ENCODE measurements around the gene PPP2CA.
A peak's percentile ranks its signal among the peaks of the same experiment; 100 is the strongest.
"Not testable (repeated sequence)": the region's sequence is repeated elsewhere in the genome, so short reads cannot be mapped to it uniquely, and the experiment has no call there.

Gene PPP2CA

DNA sequence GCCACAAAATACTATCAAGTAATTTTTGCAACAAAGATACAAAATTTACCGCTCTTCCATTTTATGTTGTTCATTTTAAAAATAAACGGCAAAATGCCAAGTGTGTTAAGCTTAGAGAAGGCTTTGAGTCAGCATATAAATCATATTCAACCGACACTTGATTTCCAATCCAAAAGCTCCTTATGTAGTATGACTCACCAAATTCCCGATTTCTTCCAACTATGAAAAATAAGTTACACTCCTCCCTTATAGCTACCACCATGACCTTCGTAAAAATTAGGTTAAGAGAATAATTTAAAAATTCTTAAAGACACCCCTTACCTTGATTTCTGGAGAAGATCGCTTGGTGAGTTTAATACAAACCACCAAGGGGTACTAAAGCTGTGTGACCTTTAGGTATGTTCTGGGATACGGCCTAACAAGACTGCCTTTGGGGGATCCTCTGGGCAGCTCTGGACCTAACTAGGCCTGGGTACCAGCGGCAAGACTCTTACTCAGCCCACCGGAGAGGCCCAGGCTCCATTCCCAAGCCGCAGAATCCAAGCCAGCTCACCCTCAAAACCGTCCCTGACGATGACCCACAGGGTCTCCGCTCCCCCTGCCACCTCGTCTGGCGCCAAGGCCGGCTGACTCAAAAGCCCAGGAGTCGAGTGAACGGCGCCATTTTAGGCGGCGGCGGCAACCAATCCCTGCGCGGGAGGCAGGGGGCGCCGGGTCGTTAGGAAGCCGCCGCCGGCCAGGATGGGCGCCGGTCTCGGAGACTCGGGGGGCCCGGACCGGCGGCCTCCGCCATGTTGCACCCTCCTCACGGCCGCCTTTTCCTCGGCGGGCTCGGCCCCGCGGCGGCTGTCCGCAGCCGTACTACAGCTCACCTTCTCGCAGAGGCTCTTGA, 739 bp downstream of the PPP2CA start:
- peaks cover 55% of the 10 kb centered on the region for H3K4me1 Mint-ChIP-seq
- H3K27me3 Mint-ChIP-seq, result no peaks in the 10 kb centered on the region
- H3K27ac Mint-ChIP-seq, result peak overlapping the region; percentile 100
- H3K4me3 Mint-ChIP-seq, result peak overlapping the region; percentile 77 to 99
- DNase-seq (peak; percentile 74 to 77), ATAC-seq (peak; percentile 58)
- no peaks in the 10 kb centered on the region for H3K9me3 Mint-ChIP-seq

DNA sequence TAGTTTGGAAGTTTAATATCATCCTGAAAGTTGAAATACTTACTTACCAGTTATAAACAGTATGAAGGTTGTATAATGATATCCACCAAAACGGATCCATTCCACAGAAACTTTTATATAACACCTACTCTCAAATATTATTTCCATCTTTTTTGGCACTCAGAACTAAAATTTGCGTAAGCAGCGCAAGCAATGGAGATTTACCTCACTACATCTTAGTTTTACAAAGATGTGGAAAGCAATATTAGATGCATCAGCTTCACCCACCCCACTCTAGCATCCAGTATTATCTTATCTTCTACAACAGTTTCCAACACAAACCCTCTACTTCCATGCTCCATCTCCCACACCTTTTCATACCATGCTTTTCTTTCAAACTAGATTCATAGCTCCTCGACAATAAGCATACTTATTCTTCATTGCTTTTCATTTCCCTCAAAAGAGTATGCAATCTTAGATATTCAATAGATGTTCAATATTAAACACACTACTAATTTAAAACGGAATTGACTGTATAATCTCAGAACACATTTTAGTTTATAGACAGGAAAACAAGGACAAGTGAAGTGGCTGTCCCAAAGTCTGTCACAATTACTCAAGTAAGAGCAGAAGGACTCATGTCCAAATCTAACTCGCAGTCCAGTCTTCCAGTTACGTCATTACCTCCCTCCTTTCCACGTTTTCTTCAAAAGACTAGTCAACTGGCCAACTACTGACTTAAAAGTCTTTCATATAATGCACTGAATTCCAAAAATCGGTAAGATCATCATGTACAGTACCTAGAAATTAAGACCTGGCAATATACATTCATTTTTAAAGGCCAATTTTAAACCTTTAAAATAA, 2.2 kb downstream of the PPP2CA start:
- peaks cover 70% of the 10 kb centered on the region for H3K4me1 Mint-ChIP-seq
- H3K27me3 Mint-ChIP-seq, result no peaks in the 10 kb centered on the region
- H3K9me3 Mint-ChIP-seq, result no peaks in the 10 kb centered on the region
- H3K4me3 Mint-ChIP-seq, result peak overlapping the region; percentile 77 to 99
- ATAC-seq (no peak), DNase-seq (no peak)
- peak overlapping the region; percentile 13 to 100 for H3K27ac Mint-ChIP-seq

DNA sequence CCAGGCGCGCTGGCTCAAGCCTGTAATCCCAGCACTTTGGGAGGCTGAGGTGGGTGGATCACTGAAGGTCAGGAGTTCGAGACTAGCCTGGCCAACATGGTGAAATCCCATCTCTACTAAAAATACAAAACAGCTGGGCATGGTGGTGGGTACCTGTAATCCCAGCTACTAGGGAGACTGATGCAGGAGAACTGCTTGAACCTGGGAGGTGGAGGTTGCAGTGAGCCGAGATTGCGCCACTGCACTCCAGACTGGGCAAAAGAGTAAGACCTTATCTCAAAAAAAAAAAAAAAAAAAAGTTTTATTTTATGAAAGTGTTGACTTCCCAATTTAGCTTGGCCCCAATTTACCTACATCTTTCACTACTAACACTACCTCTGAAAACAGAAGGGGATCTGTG, 4.2 kb downstream of the PPP2CA start:
- not testable (repeated sequence) for ATAC-seq, H3K9me3 Mint-ChIP-seq, H3K27me3 Mint-ChIP-seq, DNase-seq
- Mint-ChIP-seq H3K27ac (peak overlapping the region in 1 of 2 donors; percentile 88), H3K4me3 (peak overlapping the region; percentile 48 to 77), H3K4me1 (peaks cover 68% of the 10 kb centered on the region)

DNA sequence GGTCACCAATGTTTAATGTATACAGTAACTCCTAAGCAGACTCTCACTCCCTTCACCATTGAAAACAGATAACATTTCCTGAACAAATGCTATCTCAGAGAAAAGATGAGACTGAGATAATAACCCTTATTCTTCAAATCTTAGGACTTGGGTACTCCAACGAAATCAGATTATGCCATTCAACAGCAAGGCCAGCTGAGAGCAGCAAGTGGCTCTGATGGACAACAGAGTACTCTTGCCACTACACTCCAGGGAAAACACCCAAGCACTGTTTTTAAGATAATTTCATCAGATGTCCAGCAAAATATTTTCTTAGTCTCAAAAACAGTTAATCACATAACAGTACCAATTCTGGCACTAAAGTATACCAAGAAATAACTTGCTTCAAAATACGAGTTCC, 10.1 kb downstream of the PPP2CA start:
- DNase-seq (no peak), ATAC-seq (no peak)
- H3K4me3 Mint-ChIP-seq, result no peak overlapping the region
- no peaks in the 10 kb centered on the region for H3K27me3 Mint-ChIP-seq
- H3K4me1 Mint-ChIP-seq, result peaks cover 68% of the 10 kb centered on the region
- no peak overlapping the region for H3K27ac Mint-ChIP-seq
- H3K9me3 Mint-ChIP-seq, result no peaks in the 10 kb centered on the region

DNA sequence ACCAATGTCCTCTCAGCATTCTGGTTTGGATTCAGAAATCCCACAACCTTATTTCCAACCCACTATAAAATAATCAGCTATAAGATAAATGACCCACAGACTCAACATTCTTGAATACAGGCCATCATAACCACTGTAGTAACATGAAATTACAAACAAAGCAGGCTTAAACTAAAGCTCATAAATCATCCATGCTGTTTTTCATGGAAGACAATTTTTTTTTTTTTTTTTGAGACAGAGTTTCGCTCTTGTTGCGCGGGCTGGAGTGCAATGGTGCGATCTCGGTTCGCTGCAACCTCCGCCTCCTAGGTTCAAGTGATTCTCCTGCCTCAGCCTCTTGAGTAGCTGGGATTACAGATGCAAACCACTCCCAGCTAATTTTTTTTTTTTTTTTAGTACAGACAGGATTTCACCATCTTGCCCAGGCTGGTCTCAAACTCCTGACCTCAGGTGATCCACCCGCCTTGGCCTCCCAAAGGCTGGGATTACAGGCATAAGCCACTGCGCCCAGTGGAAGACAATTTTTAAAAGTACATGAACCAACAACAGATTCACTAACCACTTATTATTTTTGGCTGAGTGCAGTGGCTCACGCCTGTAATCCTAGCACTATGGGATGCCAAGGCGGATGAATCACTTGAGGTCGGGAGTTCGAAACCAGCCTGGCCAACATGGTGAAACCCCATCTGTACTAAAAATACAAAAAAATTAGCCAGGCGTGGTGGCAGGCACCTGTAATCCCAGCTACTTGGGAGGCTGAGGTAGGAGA, 14.4 kb downstream of the PPP2CA start:
- not testable (repeated sequence) for H3K27ac Mint-ChIP-seq

DNA sequence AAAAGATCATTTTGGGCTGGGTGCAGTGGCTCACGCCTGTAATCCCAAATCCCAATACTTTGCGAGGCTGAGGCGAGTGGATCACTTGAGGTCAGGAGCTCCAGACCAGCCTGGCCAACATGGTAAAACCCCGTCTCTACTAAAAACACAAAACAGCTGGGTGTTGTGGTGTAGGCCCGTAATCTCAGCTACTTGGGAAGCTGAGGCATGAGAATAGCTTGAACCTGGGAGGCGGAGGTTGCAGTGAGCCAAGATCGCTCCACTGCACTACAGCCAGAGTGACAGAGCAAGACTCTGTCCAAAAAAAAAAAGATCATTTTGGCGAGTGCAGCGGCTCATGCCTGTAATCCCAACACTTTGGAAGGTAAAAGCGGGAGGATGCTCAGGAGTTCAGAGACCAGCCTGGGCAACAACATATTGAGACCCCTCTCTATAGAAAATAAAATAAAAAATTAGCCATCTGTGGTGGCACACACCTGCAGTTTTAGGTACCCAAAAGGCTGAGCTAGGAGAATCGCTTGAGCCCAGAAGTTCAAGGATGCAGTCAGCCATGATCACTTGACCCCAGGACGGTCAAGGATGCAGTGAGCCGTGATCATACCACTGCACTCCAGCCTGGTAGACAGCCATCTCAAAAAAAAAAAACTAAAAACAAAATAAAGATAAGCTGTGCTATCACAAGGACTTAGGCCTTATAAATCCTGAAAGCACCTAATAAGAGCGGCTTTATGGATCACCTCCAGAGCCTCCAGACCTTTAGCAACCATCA, 16.2 kb downstream of the PPP2CA start:
- ATAC-seq, result no peak
- H3K27me3 Mint-ChIP-seq, result no peaks in the 10 kb centered on the region

More for the DNA sequence above, 14.4 kb downstream of the PPP2CA start:
- not testable (repeated sequence) for ATAC-seq, DNase-seq, H3K4me3 Mint-ChIP-seq, H3K27me3 Mint-ChIP-seq, H3K9me3 Mint-ChIP-seq
- H3K4me1 Mint-ChIP-seq, result peaks cover 49% of the 10 kb centered on the region

DNA sequence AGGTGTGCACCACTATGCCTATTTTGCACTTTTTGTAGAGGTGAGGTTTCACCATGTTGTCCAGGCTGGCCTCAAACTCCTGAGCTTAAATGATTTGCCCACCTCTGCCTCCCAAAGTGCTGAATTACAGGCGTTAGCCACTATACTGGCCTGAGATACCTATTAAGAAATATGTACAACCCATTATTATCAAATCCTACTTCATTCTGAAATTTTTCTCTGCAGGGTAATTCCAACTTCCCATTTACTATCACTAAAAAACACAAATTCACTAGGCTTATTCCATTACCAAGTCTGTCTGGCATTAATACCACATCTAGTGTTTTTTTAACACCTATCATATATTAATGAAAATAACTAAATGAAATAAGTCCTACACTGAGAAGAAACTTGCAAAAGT, 18.2 kb downstream of the PPP2CA start:
- no peak overlapping the region for H3K4me3 Mint-ChIP-seq
- peak overlapping the region; percentile 42 to 81 for H3K27ac Mint-ChIP-seq
- ATAC-seq, result no peak
- H3K9me3 Mint-ChIP-seq, result no peaks in the 10 kb centered on the region
- no peaks in the 10 kb centered on the region for H3K27me3 Mint-ChIP-seq
- H3K4me1 Mint-ChIP-seq, result peaks cover 33% of the 10 kb centered on the region
- DNase-seq, result no peak

More for the DNA sequence above, 16.2 kb downstream of the PPP2CA start:
- Mint-ChIP-seq H3K4me1 (peaks cover 43% of the 10 kb centered on the region), H3K4me3 (no peak overlapping the region), H3K27ac (no peak overlapping the region), H3K9me3 (no peaks in the 10 kb centered on the region)
- DNase-seq, result no peak

DNA sequence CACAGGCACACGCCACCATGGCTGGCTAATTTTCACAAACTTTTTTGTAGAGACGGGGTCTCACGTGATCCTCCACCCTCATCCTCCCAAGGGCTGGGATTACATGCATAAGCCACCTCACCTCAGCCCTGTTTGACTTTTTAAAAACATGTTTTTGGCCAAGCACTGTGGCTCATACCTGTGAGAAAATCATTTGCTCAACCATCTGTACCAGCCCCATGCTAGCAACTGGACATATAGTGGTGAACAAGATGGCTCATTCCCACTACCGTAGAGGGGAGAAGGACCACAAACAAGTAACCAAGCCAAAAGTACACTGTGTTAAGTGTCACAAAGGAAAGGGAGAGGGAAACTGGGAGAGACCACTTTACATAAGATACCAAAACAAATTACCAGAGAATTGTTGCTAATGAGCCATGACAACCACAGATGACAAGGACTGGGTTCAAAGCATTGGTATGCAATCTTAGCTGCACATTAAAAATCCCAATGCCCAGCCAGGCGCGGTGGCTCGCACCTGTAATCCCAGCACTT, 19.2 kb downstream of the PPP2CA start:
- ATAC-seq (no peak), DNase-seq (no peak)
- H3K4me1 Mint-ChIP-seq, result peaks cover 26% of the 10 kb centered on the region
- no peak overlapping the region for H3K27ac Mint-ChIP-seq
- no peak overlapping the region for H3K4me3 Mint-ChIP-seq
- no peaks in the 10 kb centered on the region for H3K9me3 Mint-ChIP-seq
- no peaks in the 10 kb centered on the region for H3K27me3 Mint-ChIP-seq

DNA sequence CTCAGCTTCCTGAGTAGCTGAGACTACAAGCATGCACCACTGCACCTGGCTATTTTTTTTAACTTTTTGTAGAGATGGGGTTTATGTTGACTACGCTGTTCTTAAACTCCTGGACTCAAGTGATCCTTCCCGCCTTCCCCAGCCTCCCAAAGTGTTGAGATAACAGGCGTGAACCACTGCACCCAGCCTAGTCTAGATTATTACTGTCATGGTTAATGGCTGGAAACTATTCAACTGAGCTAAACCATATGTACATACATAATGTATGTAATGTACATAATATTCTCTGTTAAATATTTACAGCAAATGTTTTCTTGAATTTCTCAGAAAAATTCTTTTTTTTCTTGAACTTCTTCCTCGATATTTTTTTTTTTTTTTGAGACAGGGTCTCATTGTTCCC, 21.3 kb downstream of the PPP2CA start:
- Mint-ChIP-seq H3K9me3 (no peaks in the 10 kb centered on the region), H3K27me3 (no peaks in the 10 kb centered on the region), H3K4me1 (peaks cover 13% of the 10 kb centered on the region), H3K4me3 (no peak overlapping the region), H3K27ac (no peak overlapping the region)
- ATAC-seq (no peak), DNase-seq (no peak)

DNA sequence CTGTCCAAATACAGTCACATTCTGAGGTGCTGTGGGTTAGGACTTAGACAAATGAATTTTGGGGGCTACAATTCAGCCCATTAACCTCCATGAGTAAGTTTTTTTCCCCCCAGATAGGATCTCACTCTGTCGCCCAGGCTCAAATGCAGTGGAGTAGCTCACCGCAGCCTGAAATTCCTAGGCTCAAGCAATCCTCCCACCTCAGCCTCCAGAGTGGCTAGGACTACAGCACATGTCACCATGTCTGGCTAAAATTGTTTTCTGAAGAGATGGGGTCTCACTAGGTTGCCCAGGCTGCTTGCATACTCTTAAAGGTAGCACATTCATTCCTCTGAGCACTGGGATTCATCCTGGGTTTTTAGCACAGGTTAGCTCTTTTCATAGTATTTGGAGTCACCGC, 22.2 kb downstream of the PPP2CA start:
- no peak overlapping the region for H3K27ac Mint-ChIP-seq
- peaks cover 5% of the 10 kb centered on the region for H3K4me1 Mint-ChIP-seq
- ATAC-seq (no peak), DNase-seq (no peak)
- no peaks in the 10 kb centered on the region for H3K9me3 Mint-ChIP-seq
- no peaks in the 10 kb centered on the region for H3K27me3 Mint-ChIP-seq
- H3K4me3 Mint-ChIP-seq, result no peak overlapping the region

DNA sequence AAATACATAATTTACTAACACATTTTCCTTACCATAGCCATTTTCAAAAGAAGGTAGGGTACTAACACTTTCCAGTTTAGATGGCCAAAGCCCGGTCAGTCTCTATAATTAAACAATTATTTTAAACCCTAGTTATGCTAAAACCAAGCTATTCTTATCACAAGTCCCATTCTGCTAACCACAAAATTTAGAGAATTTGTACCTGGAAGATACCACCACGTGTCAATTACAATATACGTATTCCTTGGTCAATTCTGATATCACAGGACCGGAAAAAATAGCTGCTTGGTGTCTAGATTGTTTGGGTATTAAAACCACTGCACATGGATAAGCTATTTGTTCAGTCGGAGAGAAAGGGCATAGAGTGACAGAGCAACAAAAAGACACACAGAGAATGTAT, 30.2 kb downstream of the PPP2CA start:
- Mint-ChIP-seq H3K27ac (no peak overlapping the region), H3K4me3 (no peak overlapping the region), H3K27me3 (no peaks in the 10 kb centered on the region), H3K9me3 (no peaks in the 10 kb centered on the region), H3K4me1 (no peaks in the 10 kb centered on the region)
- DNase-seq, result no peak
- ATAC-seq, result no peak

DNA sequence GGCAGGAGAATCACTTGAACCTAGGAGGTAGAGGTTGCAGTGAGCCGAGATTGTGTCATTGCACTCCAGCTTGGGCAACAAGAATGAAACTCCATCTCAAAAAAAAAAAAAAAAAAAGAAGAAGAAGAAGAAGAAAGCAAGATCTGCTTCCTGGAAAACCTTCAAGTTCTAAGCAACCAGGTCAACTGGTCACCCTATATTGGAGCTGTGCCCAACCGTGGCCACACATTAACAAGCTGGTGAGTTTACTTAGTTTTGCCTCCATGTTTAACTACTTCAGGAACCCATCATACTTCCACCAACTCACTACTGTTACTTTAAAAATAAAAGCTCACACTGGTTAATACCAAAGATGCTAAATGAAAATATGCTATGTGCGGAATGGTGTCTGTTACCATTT, 36.8 kb downstream of the PPP2CA start:
- Mint-ChIP-seq H3K27me3 (no peaks in the 10 kb centered on the region), H3K4me3 (no peak overlapping the region), H3K4me1 (no peaks in the 10 kb centered on the region), H3K27ac (no peak overlapping the region), H3K9me3 (no peaks in the 10 kb centered on the region)
- ATAC-seq (no peak), DNase-seq (no peak)

DNA sequence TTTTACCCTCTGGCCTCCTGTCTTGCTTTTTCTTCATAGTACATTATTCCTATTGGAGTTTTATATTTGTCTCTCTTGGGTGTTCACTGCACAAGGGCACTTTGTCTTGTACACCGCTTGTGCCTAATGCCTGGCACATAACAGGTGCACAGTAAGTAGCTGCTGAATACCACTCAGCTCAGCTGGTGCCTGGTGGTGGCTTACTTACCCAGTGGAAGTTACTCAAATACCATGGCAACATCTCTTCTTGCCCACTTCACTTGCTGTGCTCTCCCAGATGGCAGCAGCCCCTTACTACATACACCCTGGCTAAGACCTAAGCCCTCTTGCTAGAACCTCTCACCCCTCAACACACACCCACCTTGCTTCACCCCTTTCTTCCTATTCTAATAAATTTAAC, 37.8 kb downstream of the PPP2CA start:
- DNase-seq (no peak), ATAC-seq (no peak)
- Mint-ChIP-seq H3K9me3 (no peaks in the 10 kb centered on the region), H3K4me3 (no peak overlapping the region), H3K4me1 (no peaks in the 10 kb centered on the region), H3K27me3 (no peaks in the 10 kb centered on the region), H3K27ac (no peak overlapping the region)

DNA sequence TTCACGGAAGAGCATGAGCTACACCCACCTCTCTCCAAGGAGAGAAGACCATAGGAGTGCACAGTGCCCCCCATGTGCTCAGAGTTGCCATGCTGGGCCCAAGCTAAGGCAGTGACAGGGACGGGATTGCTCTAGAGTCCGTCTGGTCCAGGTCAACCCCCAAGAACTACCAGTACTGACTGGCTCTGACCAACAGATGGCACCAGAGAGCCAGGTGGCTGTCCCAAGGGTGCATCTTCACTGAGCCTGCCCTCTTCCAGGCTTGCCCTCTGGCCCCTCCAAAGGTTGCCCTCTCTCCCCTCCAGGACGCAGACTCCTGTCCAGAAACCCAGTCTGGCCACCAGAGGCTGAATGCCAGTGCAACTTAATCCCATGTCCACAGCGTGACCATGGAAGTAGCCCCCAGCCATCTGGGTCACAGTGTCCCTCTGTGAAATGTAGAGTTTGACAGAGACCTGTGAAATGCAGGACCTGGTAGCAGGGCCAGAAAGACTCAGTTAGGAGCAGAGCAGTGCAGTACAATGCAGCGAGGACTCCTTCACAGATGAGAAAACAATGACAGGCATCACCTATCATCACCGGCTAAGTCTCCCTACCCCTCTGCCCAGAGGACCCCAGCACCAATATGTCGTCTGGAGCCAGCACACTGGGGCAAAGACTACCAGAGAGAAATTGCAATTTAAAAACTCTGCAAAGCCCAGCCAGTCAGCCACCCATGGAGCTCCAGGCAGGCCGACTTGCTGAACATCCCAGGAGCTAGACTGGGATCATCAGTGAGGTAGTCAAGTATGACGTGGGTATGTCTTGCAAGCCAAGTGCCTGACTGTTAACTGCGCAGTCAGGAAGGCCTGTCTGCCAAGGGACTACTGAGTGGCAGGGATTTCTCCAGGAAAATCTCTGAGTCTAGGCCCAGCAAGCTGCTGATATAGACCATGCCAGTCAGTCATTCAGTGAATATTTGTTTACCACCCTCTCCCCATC, 41.4 kb downstream of the PPP2CA start:
- peak overlapping the region in 1 of 2 donors; percentile 54 for H3K27ac Mint-ChIP-seq
- H3K9me3 Mint-ChIP-seq, result no peaks in the 10 kb centered on the region
- H3K4me1 Mint-ChIP-seq, result no peaks in the 10 kb centered on the region
- ATAC-seq, result peak; percentile 94
- peak; percentile 77 to 80 for DNase-seq
- no peak overlapping the region for H3K4me3 Mint-ChIP-seq
- no peaks in the 10 kb centered on the region for H3K27me3 Mint-ChIP-seq

Measured in stimulated activated naive CD8-positive, alpha-beta T cell treated with anti-CD3 and anti-CD28 coated beads, Interleukin-15, amount 100 ng/mL, for 72 hours (primary cell).